ENCODE results near the gene ADH5.
A peak's percentile ranks its signal among the peaks of the same experiment; 100 is the strongest.
"Not testable (repeated sequence)": the region's sequence is repeated elsewhere in the genome, so short reads cannot be mapped to it uniquely, and the experiment has no call there.

ADH5 gene

GRCh38 chr4:99084595-99084994 is 4.0 kb downstream of the ADH5 start:
- no peak for DNase-seq (ENCODE audit: low read depth)

- no peak for DNase-seq (ENCODE audit: low read depth)
Observed at GRCh38 chr4:99082192-99082591, 6.4 kb downstream of the ADH5 start.

- DNase-seq (ENCODE audit: low read depth) = not testable (repeated sequence)
Observed at GRCh38 chr4:99080869-99081268, 7.7 kb downstream of the ADH5 start.

GRCh38 chr4:99079625-99080295 is 8.8 kb downstream of the ADH5 start:
- DNase-seq (ENCODE audit: low read depth) = no peak

GRCh38 chr4:99078931-99079624 is 9.5 kb downstream of the ADH5 start:
- no peak for DNase-seq (ENCODE audit: low read depth)

GRCh38 chr4:99078336-99078735 is 10.3 kb downstream of the ADH5 start:
- no peak for DNase-seq (ENCODE audit: low read depth)

GRCh38 chr4:99077177-99077576 is 11.4 kb downstream of the ADH5 start:
- no peak for DNase-seq (ENCODE audit: low read depth)

- DNase-seq (ENCODE audit: low read depth) = no peak
Observed at GRCh38 chr4:99076292-99076976, 12.2 kb downstream of the ADH5 start.

GRCh38 chr4:99074816-99075215 is 13.8 kb downstream of the ADH5 start:
- DNase-seq (ENCODE audit: low read depth) = no peak

GRCh38 chr4:99071159-99071558 is 17.4 kb downstream of the ADH5 start:
- DNase-seq (ENCODE audit: low read depth) = no peak

- no peak for DNase-seq (ENCODE audit: low read depth)
Observed at GRCh38 chr4:99067617-99068016, 21.0 kb downstream of the ADH5 start.

- not testable (repeated sequence) for DNase-seq (ENCODE audit: low read depth)
Observed at GRCh38 chr4:99065521-99065920, 23.1 kb downstream of the ADH5 start.

GRCh38 chr4:99062120-99062519 is 26.5 kb downstream of the ADH5 start:
- peak; percentile 18 for DNase-seq (ENCODE audit: low read depth)

GRCh38 chr4:99061048-99061700 is 27.4 kb downstream of the ADH5 start:
- DNase-seq (ENCODE audit: low read depth) = no peak

- no peak for DNase-seq (ENCODE audit: low read depth)
Observed at GRCh38 chr4:99059550-99059949, 29.0 kb downstream of the ADH5 start.

GRCh38 chr4:99058228-99058627 is 30.4 kb downstream of the ADH5 start:
- DNase-seq (ENCODE audit: low read depth) = no peak

- DNase-seq (ENCODE audit: low read depth) = no peak
Observed at GRCh38 chr4:99054428-99054994, 34.1 kb downstream of the ADH5 start.

GRCh38 chr4:99052902-99053301 is 35.7 kb downstream of the ADH5 start:
- DNase-seq (ENCODE audit: low read depth) = no peak

- no peak for DNase-seq (ENCODE audit: low read depth)
Observed at GRCh38 chr4:99047710-99048109, 40.9 kb downstream of the ADH5 start.

- no peak for DNase-seq (ENCODE audit: low read depth)
Observed at GRCh38 chr4:99043346-99043745, 45.2 kb downstream of the ADH5 start.

- no peak for DNase-seq (ENCODE audit: low read depth)
Observed at GRCh38 chr4:99038213-99038612, 50.4 kb downstream of the ADH5 start.

- no peak for DNase-seq (ENCODE audit: low read depth)
Observed at GRCh38 chr4:99033956-99034355, 54.6 kb downstream of the ADH5 start.
